GM21515 (cell line): ENCODE data around the gene EBP.

Experiments used
- ATAC-seq: cut with Tn5 transposase; IDR thresholded peaks from one replicate; pipeline ENCODE4 v1.9.1; 2021; ENCODE audit not compliant: unreplicated experiment

Gene EBP

DNA sequence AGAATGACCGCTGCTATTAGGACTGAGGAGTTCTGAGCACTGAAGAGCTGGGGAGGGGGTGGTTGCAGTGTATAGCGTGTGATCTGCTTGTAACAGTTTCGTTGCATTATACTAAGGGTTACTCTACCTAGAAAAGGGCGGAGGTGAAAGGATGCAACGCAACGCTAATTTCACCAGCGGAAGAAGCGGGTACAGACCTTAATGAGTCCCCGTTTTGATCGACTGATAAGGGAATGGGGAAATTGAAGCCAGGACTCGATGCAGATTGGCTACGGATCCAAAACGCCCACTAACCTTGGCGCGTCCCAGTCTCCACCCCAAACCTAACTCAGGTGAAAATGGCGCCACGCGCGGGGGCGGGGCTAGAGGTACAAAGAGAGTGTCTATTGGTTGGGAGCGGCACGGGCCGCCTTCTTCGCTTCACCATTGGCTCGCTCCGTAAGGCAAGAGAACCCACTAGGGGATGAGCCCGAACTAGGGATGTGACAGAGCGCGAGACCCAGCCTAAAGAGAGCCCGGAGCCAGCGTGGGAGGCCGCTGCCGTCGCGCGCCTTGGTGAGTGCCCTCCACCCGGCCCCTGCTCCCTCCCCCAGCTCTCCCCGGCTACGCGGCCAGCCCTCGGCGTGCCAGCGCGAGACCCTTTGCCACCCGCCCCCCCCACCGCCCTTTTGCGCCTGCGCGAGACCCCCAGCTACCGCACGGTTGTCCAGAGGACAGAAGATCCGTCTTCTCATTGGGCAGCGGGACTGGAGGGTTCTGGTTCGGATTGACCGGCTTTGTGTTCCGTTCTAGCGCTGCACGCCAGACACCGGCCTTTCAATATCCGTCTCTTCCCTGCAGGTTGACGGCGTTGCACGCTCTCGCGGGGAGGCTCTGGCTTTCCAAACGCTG lies at the start of gene EBP:
Gene EBP (plus strand): TSS at position 456 of the 891 bp plus-strand sequence. CDS start 1,964 bp downstream, outside the sequence.
- ATAC-seq = peak; percentile 96

DNA sequence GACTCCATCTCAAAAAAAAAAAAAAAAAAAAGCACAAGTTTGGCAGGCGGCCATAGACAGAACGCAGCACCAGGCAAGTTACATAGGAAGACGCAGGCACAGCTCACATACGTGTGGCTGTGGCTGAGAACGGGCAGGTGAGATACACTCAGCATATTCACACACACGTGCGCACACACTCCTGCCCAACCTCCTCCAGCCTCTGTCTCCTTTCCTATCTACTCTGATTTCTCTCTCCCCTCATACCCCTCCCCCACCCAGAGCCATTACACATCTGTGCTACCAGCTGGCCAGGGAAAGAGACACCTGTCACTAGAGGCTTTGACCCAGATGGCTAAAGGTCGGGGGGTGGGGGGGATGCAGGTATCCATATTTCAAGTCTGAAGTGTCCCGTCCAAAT lies 49.4 kb upstream of the EBP start:
- no peak for ATAC-seq

DNA sequence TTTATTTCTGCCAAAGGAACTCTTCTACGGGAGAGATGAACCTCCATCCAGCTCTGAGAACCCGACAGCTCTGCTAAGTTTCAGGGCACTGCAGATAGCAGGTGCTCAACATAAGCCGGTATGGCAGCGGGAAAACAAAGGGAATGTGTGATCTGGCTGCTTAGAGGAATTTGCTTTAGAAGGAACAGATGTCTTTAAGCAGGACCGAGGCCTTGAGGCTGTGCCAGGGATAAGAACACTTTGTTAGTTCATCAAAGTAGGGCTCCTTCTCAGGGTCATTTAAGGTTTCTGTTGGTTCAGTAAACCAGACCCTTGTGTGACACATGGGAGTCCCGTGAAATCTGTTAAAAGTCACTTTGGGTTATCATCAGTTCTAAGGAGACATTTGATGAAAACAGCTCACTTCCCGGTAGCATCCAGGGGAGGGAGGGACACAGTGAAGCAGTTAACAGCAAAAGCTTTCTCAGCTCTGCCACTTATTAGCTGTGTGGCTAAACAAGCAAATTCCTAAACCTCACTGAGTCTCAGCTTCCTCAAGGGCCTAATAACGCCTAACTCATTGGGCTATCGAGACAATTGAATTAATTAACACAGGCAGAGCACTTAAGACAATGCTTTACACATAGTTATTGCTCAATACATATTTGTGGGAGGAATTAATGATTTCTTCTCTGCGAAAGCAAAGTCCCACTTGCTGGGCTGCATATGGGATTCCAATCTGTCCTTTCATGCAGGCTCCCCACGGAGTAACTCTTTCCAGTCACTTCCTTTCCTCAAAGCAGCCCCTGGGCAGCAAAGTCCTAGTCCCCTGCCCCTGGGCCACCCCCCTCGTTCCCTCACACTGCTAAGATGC lies 48.5 kb upstream of the EBP start:
- no peak for ATAC-seq

DNA sequence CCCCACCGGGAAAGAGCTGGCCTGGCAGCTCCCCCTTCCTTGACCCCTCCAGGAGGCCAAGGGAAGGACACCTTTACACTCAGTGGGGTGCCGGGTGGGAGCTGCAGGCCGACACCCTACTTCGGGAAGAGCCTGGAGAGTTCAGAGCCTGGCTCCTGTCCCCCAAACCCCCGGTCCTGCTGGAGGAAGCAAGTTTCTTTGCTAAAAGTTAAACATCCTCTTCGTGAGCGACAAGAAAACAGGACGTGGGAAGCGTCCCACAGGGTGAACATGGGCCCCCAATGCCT lies 48.0 kb upstream of the EBP start:
- no peak for ATAC-seq

DNA sequence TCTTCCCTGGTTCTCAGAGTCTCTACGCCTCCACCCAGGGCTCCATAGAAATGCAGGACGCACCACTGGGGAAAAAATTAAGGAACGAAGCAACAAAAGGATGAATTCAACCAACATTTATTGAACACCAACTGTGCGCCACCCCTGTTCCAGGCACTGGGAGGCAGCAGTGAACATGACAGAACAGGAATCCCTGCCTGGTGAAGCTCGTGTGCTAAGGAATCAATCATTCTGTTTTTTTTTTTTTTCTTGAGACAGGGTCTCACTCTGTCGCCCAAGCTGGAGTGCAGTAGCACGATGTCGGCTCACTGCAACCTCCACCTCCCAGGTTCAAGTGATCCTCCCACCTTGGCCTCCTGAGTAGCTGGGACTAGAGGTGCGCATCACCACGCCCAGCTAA lies 47.5 kb upstream of the EBP start:
- ATAC-seq = no peak

DNA sequence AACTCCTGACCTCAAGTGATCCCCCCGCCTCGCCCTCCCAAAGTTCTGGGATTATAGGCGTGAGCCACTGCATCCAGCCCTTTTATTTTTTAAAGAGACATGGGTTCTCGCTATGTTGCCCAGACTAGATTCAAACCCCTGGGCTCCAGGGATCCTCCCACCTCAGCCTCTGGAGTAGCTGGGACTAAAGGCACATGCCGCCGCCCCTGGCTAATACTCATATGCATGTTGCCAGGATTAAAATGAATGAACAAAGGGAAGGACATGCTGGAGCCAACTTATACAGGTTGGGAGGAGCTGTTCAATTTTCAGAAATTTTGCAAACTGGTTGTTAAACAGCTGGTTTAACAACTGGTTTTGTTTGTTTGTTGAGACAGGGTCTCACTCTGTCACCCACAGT lies 47.0 kb upstream of the EBP start:
- ATAC-seq = no peak

DNA sequence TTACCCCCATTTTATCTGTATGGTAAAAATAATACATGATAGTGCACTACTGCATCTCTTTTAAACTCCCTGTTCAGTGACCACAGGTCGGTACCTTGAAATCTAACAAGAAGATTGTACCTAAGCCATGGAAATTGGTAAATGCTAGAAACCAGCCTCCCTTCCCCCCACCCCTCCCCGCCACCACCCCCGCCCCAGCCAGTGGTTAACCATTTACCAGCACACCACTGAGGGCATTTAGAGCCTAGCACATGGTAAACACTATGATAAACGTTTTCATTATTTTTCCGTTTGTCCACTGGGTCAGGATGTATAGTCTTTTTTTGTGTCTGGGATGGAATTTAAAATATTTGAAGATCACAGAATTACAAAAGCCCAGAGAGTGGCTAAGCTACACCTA lies 46.3 kb upstream of the EBP start:
- no peak for ATAC-seq

DNA sequence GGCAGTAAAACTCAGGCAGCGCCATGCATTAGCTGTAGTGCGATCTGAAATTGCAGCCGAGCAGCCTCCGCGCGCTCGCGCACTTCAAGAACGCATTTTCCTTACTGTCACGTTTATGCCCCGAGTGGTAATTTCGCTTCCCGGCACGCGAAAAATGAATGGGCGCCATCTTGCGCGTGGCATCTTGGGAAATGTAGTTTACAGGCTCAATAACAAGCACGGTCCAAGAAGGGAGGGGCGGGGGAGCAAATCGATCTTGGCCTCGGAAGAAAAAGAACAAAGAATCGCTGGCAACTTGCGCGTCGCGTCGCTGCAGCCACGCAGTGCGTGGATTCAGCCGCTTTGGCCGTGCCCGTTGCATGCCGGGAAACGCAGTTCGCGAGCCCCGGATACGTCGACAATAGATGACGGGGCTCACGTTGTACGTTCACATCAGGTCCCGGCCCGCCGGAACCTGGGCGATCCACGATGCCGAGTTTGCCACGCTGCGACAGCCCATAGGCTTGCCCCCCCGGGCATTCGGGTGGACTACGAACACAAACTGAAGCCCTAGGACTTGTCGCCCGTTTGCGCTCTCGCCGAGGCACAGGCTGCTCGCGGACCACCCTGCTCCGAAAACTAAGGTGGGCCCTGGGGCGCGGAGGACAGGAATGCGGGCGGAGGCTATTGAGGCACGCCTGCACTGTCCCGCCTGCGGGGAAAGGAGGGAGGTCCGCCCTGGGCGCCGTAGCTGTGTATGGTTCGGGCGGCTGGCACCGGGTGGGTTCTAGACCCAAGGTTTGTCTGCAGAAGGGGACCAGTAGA lies 45.6 kb upstream of the EBP start, which contains the start of gene FTSJ1:
Gene FTSJ1 (plus strand): TSS at position 426 of the 804 bp plus-strand sequence. CDS start 1,849 bp downstream, outside the sequence.
- ATAC-seq = peak; percentile 87

DNA sequence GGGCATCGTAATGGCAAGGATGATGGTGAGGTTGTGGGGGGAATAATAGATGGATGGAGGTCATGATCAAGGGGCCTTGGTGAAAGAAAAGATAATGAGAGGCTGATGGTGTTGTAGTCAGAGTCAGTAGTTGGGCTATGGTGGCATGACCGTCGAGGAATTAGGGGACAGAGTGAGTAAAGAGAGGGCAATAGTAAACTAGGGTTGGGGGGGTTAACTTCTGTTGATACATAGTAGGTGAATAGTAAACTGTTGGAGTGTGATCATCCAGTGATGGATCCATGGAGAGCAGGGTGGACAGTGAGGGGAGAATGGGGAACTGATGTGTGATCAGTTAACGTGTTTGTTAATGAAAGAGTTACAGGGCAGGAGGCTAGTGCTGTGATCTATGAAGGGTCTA lies 44.7 kb upstream of the EBP start:
- ATAC-seq = no peak

DNA sequence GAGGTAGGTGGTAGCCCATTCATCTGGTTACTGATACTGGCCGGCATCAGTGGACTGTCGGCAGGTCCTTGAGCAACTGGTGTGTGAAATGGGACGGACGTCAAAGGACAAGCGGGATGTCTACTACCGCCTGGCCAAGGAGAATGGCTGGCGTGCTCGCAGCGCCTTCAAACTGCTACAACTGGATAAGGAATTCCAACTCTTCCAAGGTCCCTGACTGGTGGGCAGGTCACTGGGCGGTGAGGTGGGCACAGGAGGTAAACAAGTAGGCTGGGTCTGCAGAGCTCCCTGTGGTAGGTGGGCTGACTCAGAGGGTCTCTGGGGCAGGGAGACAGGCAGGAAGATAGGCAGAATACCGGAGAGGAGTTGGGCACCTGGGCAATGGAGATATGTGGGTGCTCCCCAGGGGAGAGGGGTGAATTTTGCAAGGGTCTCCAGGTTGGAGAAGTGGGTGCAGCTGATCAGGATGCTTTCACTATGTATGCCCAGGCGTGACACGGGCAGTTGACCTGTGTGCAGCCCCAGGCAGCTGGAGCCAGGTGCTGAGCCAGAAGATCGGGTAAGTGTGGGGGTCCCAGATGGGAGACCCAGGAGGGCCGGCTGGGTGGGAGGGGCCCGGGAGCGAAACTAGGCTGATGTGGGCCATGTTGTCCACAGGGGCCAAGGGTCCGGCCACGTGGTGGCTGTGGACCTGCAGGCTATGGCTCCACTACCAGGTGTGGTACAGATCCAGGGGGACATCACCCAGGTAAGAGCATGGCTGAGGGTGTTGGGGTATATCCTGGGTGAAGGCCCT lies 43.5 kb upstream of the EBP start:
- ATAC-seq = no peak

DNA sequence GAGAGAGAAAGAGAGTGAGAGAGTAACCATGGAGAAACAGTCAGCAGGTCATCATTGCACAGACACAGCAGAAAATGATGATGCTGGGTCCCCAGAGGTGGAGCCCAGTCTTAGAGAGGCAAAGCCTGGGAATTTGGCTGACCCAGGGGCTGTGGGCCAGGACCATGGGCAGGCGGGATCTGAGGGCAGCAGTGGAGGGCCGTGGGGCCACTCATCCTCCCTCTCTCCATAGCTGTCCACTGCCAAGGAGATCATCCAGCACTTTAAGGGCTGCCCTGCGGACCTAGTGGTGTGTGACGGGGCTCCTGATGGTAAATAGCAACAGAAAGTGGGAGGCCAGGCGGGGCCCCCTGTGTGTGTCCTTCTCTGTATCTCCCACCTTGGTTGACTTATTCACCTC lies 42.8 kb upstream of the EBP start:
- ATAC-seq = no peak

DNA sequence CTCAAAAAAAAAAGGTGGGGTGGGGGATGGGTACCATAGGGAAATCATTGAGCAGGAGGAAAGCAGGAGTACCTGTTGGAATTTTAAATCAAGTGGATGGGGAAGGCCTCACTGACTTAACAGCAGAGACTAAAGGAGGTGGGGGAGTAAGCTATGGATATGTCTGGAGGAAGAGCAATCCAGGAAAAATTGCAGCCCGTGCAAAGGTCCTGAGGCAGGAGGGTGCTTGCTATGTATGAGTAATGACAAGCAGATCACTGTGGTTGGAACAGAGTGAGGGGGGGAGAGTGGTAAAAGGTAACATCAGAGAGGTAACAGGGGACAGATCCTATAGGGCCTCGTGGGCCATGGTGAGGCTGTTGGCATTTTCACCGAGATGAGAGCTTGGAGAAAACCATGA lies 41.5 kb upstream of the EBP start:
- ATAC-seq = no peak

DNA sequence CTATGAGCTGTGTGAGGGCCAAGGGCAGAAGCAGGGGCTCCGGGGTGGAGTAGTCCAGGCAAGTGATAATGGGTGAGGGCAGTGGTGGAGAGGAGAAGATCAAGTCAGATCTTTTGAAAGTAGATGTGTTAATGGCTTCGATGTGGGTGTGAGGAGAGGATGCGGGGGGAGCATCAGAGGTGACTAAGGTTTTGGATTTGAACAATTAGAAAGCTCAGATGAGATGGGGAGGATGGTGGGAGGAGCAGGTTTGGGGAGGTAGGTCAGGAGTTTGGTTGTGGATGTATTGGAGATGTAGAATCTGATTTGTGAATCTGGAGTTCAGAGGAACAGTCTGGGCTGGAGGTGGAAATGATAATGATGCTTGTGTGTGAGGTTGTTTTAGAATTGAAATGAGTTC lies 41.0 kb upstream of the EBP start:
- no peak for ATAC-seq

DNA sequence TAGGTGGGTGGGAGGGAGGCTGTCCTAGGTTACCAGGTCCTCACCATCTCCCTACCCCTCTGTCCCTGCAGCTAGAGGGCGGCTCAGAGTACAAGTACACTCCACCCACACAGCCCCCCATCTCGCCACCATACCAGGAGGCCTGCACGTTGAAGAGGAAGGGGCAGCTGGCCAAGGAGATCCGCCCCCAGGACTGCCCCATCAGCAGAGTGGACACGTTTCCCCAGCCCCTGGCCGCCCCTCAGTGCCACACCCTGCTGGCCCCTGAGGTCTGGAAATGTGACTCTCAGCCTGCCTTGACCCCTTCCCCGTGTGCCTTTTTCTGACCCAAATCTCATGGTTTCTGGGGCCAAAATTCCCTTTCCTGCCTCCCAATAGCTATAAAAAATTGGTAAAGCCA lies 39.1 kb upstream of the EBP start:
- no peak for ATAC-seq

DNA sequence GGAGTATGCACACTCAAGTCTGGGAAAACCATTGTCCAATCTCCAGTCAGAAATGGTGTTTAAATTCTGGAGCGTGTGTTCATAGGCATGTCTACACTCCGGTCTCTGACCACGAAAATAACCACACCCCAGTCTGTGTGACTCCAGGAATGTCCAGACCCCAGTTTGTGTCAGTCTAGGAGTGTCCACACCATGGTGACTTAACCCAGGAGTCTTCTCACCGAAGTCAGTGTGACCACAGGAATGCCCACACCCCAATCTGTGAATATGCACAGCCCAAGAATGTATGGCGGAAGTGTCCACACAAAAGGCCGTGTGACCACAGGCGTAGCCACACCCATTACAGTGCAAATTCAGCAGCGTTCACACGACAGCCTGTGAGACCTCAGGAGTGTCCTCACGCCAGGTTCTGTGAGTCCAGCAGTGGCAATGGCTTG lies 34.2 kb upstream of the EBP start:
- ATAC-seq = no peak

DNA sequence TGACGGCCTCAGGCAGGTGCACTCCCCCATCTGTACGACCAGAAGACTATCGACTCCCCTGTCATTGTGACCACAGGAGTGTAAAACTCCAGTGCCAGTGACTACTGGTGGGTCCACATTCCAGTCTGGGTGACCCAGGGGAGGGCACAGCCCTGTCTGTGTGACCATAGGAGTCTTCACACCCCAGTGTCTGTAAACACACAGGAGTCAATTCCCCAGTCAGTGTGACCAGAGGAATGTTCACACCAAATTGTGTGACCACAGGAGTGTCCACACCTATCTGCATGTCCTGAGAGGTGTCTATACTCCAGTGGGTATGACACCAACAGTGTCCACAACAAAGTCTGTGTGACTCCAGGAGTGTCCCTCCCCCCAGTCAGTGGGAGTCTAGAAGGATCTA lies 33.6 kb upstream of the EBP start:
- ATAC-seq = no peak

DNA sequence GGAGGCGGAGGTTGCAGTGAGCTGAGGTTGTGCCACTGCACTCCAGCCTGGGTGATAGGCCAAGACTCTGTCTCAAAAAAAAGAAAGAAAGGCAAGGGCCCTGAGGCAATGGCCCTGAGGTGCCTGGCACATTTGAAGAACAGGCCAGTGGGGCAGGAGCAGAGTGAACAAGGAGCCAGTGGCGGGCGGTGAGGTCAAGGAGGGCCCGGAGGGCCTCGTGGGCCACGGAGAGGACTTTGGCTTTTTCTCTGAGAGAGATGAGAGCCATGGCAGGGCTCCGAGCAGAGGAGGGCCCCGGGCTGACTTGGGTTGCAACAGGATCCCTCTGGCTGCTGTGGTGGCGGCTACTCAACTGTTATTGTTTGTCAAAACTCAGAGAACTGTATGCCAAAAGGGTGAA lies 32.3 kb upstream of the EBP start:
- ATAC-seq = no peak

DNA sequence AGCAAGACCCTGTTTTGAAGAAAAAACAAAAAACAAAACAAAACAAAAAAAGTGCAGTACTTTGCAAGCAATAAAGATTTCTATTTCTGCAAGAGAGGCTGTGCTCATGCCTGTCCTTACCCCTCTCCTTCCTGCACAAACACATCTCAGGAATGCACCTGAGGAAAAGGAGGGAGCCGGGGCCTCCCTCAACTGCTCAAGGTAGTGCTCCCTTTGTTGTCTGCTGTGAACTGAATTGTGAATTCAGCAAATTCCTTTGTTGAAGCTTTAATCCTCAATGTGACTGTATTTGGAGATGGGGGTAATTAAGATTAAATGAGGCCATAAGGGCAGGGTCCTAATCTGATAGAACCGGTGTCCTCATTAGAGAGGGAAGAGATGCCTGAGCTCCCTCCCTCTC lies 31.7 kb upstream of the EBP start:
- ATAC-seq = no peak

DNA sequence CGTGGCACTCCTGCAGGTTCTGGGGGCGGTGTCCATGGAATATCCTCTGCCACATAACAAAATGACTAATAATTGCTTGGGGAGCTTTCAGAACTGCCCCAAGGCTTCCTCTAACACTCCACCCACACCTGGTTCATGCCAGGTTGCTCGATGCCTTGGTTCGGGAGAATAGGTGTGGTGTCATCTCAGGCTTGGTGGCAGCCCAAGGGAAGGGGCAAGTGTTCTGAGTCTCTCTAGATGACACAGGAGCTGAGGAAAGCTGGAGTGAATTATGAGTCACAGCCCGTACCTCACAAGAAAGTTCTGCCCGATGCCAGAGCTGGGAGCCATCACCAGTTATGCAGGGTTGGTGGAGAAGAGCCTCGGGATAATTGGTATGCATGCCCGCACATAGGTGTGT lies 30.9 kb upstream of the EBP start:
- no peak for ATAC-seq

DNA sequence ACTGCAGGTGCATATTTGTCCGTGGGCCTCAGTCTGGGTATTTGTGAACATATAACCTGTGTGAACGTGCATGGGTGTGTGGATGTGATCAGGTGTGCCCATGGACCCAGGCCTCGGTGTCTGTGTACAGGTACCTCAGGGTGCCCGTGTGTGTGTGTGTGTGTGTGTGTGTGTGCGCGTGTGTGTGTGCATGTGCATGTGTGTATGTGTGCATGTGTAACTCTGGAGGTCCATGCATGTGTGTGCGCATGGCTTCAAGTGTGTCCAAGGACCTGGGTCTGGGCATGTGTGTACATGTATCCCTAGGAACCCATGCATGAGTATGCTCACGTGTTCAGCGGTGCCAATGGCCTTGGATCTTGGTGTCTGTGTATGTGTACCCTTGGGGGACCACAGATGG lies 29.8 kb upstream of the EBP start:
- ATAC-seq = no peak
